ENCODE results near the gene KLKB1. TPM values are rescaled to one million over a fixed set of nuclear protein-coding genes. Genes with fewer than 3 reads are reported as not detected.

The KLKB1 gene
- total and polyA plus RNA-seq, 9 donors: 0.18 to 1.8 (median 0.60) TPM

DNA sequence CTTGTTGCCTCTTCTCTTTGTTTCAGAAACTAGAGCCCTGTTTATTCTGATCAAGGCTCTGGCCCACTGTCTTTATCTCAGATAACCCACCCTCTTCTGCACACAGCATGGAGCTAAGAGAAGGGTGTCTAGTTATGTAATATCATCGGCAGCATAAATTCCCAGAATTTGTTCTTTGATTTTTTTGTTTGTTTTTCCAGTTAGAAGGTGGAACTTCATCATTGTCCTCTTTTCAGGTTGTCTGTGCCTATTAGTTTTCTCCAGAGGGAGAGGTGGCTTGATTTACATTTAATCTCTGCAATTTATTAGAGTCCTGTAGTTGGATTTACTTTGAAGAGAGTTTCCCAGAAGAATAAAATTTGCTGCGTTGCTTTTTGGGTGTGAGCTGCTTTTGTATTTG is 23.5 kb downstream of the KLKB1 start:
- no peak for TF ChIP-seq POLR2A (IDR thresholded peaks at IDR 0.05)
- intact Hi-C loops (cut with DNase I): no loop called here
- H3K27me3 ChIP-seq: no peaks in the 10 kb centered on the region
- 59 to 73% (median 70%) methylated on average over 2 of the region's 2 CpGs for WGBS, 3 donors
- H3K4me3 ChIP-seq: no peak overlapping the region
- H3K27ac ChIP-seq: no peak overlapping the region
- no peaks in the 10 kb centered on the region for H3K9me3 ChIP-seq
- DNase-seq: no peak
- no peaks in the 10 kb centered on the region for H3K4me1 ChIP-seq (ENCODE audit: insufficient read depth)
- no peaks in the 10 kb centered on the region for H3K36me3 ChIP-seq

DNA sequence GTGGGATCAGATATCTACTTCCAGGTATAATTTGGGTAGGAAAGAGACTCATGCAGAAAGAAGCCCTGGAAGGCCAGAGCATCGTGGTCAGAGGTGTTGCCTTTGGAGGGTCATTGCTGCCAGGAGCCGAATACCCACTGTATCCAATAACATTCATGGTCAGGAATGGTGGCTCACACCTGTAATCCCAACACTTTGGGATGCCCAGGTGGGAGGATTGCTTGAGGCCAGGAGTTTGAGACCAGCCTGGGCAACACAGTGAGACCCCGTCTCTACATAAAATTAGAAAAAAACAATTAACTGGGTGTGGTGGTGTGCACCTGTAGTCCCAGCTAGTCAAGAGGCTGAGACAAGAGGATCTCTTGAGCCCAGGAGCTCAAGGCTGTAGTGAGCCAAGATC is 27.8 kb downstream of the KLKB1 start:
- H3K9me3 ChIP-seq: no peaks in the 10 kb centered on the region
- no peak overlapping the region for H3K4me3 ChIP-seq
- no peaks in the 10 kb centered on the region for H3K4me1 ChIP-seq (ENCODE audit: insufficient read depth)
- WGBS, 3 donors: 85 to 97% (median 92%) methylated on average over 3 of the region's 3 CpGs
- no peak overlapping the region for H3K27ac ChIP-seq
- intact Hi-C loops (cut with DNase I): no loop called here
- H3K27me3 ChIP-seq: no peaks in the 10 kb centered on the region
- no peak for TF ChIP-seq EP300 (IDR thresholded peaks at IDR 0.05)
- TF ChIP-seq POLR2A (IDR thresholded peaks at IDR 0.05): no peak
- TF ChIP-seq, protein P1, sequence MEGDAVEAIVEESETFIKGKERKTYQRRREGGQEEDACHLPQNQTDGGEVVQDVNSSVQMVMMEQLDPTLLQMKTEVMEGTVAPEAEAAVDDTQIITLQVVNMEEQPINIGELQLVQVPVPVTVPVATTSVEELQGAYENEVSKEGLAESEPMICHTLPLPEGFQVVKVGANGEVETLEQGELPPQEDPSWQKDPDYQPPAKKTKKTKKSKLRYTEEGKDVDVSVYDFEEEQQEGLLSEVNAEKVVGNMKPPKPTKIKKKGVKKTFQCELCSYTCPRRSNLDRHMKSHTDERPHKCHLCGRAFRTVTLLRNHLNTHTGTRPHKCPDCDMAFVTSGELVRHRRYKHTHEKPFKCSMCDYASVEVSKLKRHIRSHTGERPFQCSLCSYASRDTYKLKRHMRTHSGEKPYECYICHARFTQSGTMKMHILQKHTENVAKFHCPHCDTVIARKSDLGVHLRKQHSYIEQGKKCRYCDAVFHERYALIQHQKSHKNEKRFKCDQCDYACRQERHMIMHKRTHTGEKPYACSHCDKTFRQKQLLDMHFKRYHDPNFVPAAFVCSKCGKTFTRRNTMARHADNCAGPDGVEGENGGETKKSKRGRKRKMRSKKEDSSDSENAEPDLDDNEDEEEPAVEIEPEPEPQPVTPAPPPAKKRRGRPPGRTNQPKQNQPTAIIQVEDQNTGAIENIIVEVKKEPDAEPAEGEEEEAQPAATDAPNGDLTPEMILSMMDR (IDR thresholded peaks at IDR 0.05): no peak
- DNase-seq: no peak
- no peaks in the 10 kb centered on the region for H3K36me3 ChIP-seq

DNA sequence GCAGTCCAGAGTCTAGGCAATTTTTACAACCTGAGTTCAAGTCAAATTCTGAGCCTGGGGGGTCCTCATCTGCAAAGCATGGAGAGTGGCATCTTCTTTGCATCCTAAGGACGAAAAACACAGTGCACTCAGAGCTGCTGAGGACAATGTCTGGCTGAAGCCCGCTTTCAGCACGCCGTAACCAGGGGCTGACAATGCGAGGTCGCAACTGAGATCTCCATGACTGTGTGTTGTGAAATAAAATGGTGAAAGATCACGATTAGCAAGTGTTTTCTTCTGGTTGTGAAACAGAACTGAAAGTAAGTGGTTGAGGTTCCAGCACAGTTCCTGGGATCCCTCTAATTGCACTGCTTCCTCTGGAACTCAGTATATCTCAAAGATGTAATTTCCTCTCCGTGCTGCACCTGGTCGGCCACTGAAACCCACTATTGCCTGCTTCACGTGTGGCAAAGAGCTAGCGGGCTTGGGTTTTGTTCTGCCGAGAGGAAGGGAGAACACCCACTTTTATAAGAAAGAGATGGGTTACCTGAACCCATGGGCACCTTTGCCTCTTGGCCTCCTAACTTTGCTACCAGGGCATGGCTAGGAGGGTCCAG is 31.0 kb downstream of the KLKB1 start:
- TF ChIP-seq EP300 (IDR thresholded peaks at IDR 0.05): no peak
- TF ChIP-seq, protein P1 (IDR thresholded peaks at IDR 0.05): no peak
- TF ChIP-seq POLR2A (IDR thresholded peaks at IDR 0.05): no peak
- Histone ChIP-seq H3K27me3 (no peaks in the 10 kb centered on the region), H3K4me3 (no peak overlapping the region), H3K9me3 (no peaks in the 10 kb centered on the region), H3K27ac (no peak overlapping the region), H3K4me1 (ENCODE audit: insufficient read depth) (no peaks in the 10 kb centered on the region), H3K36me3 (no peaks in the 10 kb centered on the region)
- intact Hi-C loops (cut with DNase I): no loop called here
- no peak for DNase-seq
- WGBS, 3 donors: 93 to 96% (median 93%) methylated on average over 12 of the region's 12 CpGs

DNA sequence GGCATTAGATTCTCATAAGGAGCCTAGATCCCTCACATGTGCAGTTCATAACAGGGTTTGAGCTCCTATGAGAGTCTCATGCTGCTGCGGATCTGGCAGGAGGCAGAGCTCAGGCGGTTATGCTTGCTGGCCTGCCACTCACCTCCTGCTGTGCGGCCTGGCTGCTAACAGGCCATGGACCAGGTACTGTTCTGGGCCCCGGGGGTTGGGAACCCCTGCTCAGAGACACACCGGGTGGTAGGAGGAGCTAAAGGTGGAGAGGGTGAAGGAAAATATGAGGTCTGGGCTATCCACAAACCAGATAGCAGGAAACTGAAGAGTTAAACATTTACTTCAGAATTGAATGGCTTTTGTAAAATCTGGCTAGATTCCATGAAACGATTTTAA is 32.8 kb downstream of the KLKB1 start:
- H3K9me3 ChIP-seq: no peaks in the 10 kb centered on the region
- H3K27me3 ChIP-seq: no peaks in the 10 kb centered on the region
- no peak overlapping the region for H3K4me3 ChIP-seq
- no peak overlapping the region for H3K27ac ChIP-seq
- 73 to 79% (median 76%) methylated on average over 6 of the region's 6 CpGs for WGBS, 3 donors
- DNase-seq: no peak
- H3K36me3 ChIP-seq: no peaks in the 10 kb centered on the region
- intact Hi-C loops (cut with DNase I): no loop called here
- TF ChIP-seq EP300 (IDR thresholded peaks at IDR 0.05) (no peak), POLR2A (IDR thresholded peaks at IDR 0.05) (no peak)
- TF ChIP-seq, protein P1 (IDR thresholded peaks at IDR 0.05): no peak
- H3K4me1 ChIP-seq (ENCODE audit: insufficient read depth): no peaks in the 10 kb centered on the region

DNA sequence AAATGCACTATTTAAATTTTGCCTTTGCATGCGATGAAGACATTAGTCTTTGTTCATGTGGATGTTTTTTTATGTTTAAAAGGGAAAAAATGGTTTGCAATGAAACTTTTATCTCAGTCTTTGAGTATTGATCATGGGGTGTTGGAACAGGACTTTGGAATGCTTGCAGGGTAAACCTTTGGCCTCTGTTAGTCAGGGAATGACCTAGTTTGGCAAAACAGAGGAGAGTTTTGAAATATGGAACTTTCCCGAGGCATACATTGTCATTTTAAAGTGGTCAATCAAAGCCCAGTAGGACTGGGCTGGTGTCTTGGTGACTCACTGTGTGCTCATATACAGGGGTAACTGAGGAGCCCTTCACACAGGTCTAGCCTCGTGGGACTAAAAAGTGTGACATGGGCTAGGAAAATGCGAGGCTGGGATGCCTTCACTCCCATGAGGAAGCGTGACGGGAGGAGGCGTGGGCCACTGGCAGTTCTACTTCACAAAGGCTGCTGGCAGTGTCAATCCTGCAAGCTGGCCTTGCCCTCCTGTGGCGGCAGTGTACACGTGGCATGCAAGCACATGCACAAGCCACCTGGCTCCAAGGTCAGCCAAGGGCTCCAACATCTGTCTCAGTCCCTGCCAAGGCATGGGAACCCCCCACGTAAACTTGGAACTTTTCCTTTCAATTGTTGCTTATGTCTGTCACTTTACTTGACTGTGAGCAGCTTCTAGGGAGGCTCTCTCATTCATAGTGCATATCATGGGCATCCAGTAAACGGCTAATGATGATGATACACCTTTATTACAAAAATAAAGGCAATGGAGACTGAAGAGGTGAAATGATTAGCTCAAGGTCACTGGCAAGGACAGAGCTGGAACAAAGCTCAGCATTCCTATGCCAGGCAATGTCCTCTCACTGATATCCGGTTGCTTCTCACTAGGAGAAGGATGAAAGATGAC is 33.5 kb downstream of the KLKB1 start:
- H3K36me3 ChIP-seq: no peaks in the 10 kb centered on the region
- H3K4me3 ChIP-seq: no peak overlapping the region
- no peak for DNase-seq
- 35 to 60% (median 40%) methylated on average over 12 of the region's 12 CpGs for whole genome bisulfite sequencing, 3 donors
- H3K9me3 ChIP-seq: no peaks in the 10 kb centered on the region
- intact Hi-C loops (cut with DNase I): no loop called here
- TF ChIP-seq, protein P1 (IDR thresholded peaks at IDR 0.05): no peak
- TF ChIP-seq POLR2A (IDR thresholded peaks at IDR 0.05) (no peak), EP300 (IDR thresholded peaks at IDR 0.05) (no peak)
- H3K27me3 ChIP-seq: no peaks in the 10 kb centered on the region
- H3K4me1 ChIP-seq (ENCODE audit: insufficient read depth): no peaks in the 10 kb centered on the region
- H3K27ac ChIP-seq: no peak overlapping the region
